Astrocyte (in vitro differentiated cells and primary cell): ENCODE data around the gene TKTL1. TPM values are rescaled to one million over a fixed set of nuclear protein-coding genes. Genes with fewer than 3 reads are reported as not detected.
A peak's percentile ranks its signal among the peaks of the same experiment; 100 is the strongest.

Source experiments
- DNase-seq: peaks from one replicate; pipeline ENCODE4 v3.0.0-alpha.2; 2010; ENCODE audit warnings: low read depth
- FAIRE-seq: peaks from 2 replicates; lab custom pipeline; 2011; peaks lifted over from hg19 to GRCh38; lab: Jason Lieb, UNC
- H2AFZ ChIP-seq: 2 replicates; pipeline ENCODE4 v1.6.0; 2012; ENCODE audit warnings: low read depth, low read length, inconsistent platforms
- H3K27ac ChIP-seq: 2 replicates; pipeline ENCODE4 v1.5.1; 2011; ENCODE audit warnings: low read depth, low read length, inconsistent platforms
- H3K27me3 ChIP-seq: 2 replicates; pipeline ENCODE4 v1.6.0; 2011; ENCODE audit warnings: low read length, inconsistent platforms; ENCODE audit not compliant: insufficient read depth
- H3K36me3 ChIP-seq: 2 replicates; pipeline ENCODE4 v1.5.1; 2011; ENCODE audit warnings: low read length, inconsistent platforms; ENCODE audit not compliant: insufficient read depth
- H3K4me1 ChIP-seq: 2 replicates; pipeline ENCODE4 v1.5.1; 2011; ENCODE audit warnings: low read length, inconsistent platforms; ENCODE audit not compliant: insufficient read depth
- H3K4me2 ChIP-seq: 2 replicates; pipeline ENCODE4 v1.6.0; 2012; ENCODE audit warnings: low read length, inconsistent platforms
- H3K4me3 ChIP-seq: 2 replicates; pipeline ENCODE4 v1.5.1; 2011; ENCODE audit warnings: low read depth, mild to moderate bottlenecking, low read length, inconsistent platforms; ENCODE audit not compliant: insufficient read depth
- H3K79me2 ChIP-seq: 2 replicates; pipeline ENCODE4 v1.6.0; 2012; ENCODE audit warnings: mild to moderate bottlenecking, low read length, inconsistent platforms; ENCODE audit not compliant: insufficient read depth
- H3K9ac ChIP-seq: 2 replicates; pipeline ENCODE4 v1.6.0; 2012; ENCODE audit warnings: mild to moderate bottlenecking, low read length, inconsistent platforms
- H3K9me3 ChIP-seq: 2 replicates; pipeline ENCODE4 v1.5.1; 2012; ENCODE audit warnings: low read depth, mild to moderate bottlenecking, low read length, inconsistent platforms; ENCODE audit not compliant: insufficient read depth
- H4K20me1 ChIP-seq: 2 replicates; pipeline ENCODE4 v1.6.0; 2012; ENCODE audit warnings: low read length, inconsistent platforms; ENCODE audit not compliant: insufficient read depth
- H3K27ac Mint-ChIP-seq: one replicate; pipeline ENCODE4 v1.8.0; 2021; ENCODE audit warnings: mild to moderate bottlenecking, mixed read lengths; ENCODE audit not compliant: unreplicated experiment
- H3K27me3 Mint-ChIP-seq: one replicate; pipeline ENCODE4 v1.8.0; 2021; ENCODE audit warnings: low read depth, mixed read lengths; ENCODE audit not compliant: unreplicated experiment
- H3K36me3 Mint-ChIP-seq: one replicate; pipeline ENCODE4 v1.8.0; 2021; ENCODE audit warnings: low read depth, mixed read lengths; ENCODE audit not compliant: unreplicated experiment
- H3K4me1 Mint-ChIP-seq: one replicate; pipeline ENCODE4 v1.8.0; 2021; ENCODE audit warnings: low read depth, mixed read lengths; ENCODE audit not compliant: unreplicated experiment
- H3K4me3 Mint-ChIP-seq: one replicate; pipeline ENCODE4 v1.8.0; 2021; ENCODE audit warnings: mild to moderate bottlenecking, moderate library complexity, mixed read lengths; ENCODE audit not compliant: unreplicated experiment
- H3K9me3 Mint-ChIP-seq: one replicate; pipeline ENCODE4 v1.8.0; 2021; ENCODE audit warnings: mild to moderate bottlenecking, mixed read lengths; ENCODE audit not compliant: unreplicated experiment
- EZH2 ChIP-seq: IDR thresholded peaks from 2 replicates; pipeline ENCODE4 v1.6.1; 2012; ENCODE audit warnings: mild to moderate bottlenecking, low read length, inconsistent platforms; ENCODE audit not compliant: insufficient read depth
- total RNA-seq: library from RNA; stranded (reverse); gene quantifications from 2 replicates; pipeline ENCODE4 v1.2.1, GENCODE V29; 2021
- TF ChIP-seq, protein P1 (sequence below): IDR thresholded peaks from 2 replicates; pipeline ENCODE4 v1.5.1; 2011; ENCODE audit warnings: low read depth, mild to moderate bottlenecking, inconsistent platforms, low read length, moderate library complexity; ENCODE audit not compliant: insufficient read depth

The TKTL1 gene
- total RNA-seq, 1 donor from 2014 or later: not detected

DNA sequence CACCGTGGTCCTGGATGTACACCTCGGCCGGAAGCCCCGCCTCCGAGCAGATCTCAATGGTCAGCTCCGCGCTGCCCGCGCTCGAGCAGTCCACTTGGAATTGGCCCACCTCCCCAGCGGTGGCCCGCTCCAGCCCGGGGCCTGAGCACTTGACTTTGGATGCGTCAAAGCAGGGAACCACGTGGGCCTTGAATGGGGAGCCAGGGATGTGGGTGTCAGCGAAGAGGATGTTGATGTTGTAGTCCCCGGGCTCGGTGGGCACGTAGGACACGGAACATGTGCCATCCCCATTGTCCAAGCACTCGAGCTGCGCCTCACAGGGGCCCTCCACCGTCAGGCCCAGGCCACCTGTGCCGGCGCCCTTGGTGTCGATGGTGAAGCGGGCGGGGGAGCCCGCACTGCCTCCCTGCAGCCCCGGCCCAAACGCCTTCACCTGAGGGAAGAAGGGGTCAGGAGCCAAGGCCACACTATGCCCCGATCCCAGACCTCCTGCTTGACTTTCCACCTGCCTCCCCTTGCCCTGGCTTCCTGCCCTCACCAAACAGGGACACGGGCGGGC lies 64.6 kb downstream of the TKTL1 start:
- peaks cover 19% of the 10 kb centered on the region for H3K36me3 ChIP-seq
- H3K9ac ChIP-seq: no peak overlapping the region
- DNase-seq: no peak
- H2AFZ ChIP-seq: no peak overlapping the region
- H4K20me1 ChIP-seq: peaks cover 97% of the 10 kb centered on the region
- TF ChIP-seq, protein P1, sequence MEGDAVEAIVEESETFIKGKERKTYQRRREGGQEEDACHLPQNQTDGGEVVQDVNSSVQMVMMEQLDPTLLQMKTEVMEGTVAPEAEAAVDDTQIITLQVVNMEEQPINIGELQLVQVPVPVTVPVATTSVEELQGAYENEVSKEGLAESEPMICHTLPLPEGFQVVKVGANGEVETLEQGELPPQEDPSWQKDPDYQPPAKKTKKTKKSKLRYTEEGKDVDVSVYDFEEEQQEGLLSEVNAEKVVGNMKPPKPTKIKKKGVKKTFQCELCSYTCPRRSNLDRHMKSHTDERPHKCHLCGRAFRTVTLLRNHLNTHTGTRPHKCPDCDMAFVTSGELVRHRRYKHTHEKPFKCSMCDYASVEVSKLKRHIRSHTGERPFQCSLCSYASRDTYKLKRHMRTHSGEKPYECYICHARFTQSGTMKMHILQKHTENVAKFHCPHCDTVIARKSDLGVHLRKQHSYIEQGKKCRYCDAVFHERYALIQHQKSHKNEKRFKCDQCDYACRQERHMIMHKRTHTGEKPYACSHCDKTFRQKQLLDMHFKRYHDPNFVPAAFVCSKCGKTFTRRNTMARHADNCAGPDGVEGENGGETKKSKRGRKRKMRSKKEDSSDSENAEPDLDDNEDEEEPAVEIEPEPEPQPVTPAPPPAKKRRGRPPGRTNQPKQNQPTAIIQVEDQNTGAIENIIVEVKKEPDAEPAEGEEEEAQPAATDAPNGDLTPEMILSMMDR: no peak
- TF ChIP-seq EZH2: no peak
- H3K4me1 Mint-ChIP-seq: peaks cover 9% of the 10 kb centered on the region
- no peak overlapping the region for H3K4me2 ChIP-seq
- FAIRE-seq: no peak
- no peaks in the 10 kb centered on the region for H3K27me3 ChIP-seq
- H3K9me3 Mint-ChIP-seq: no peaks in the 10 kb centered on the region
- no peaks in the 10 kb centered on the region for H3K27me3 Mint-ChIP-seq
- H3K4me3 ChIP-seq: no peak overlapping the region
- H3K79me2 ChIP-seq: peaks cover 91% of the 10 kb centered on the region
- H3K27ac ChIP-seq: no peak overlapping the region
- peaks cover 4% of the 10 kb centered on the region for H3K36me3 Mint-ChIP-seq
- peak overlapping the region; percentile 66 for H3K4me3 Mint-ChIP-seq
- peaks cover 5% of the 10 kb centered on the region for H3K4me1 ChIP-seq
- H3K9me3 ChIP-seq: no peaks in the 10 kb centered on the region
- H3K27ac Mint-ChIP-seq: no peak overlapping the region

DNA sequence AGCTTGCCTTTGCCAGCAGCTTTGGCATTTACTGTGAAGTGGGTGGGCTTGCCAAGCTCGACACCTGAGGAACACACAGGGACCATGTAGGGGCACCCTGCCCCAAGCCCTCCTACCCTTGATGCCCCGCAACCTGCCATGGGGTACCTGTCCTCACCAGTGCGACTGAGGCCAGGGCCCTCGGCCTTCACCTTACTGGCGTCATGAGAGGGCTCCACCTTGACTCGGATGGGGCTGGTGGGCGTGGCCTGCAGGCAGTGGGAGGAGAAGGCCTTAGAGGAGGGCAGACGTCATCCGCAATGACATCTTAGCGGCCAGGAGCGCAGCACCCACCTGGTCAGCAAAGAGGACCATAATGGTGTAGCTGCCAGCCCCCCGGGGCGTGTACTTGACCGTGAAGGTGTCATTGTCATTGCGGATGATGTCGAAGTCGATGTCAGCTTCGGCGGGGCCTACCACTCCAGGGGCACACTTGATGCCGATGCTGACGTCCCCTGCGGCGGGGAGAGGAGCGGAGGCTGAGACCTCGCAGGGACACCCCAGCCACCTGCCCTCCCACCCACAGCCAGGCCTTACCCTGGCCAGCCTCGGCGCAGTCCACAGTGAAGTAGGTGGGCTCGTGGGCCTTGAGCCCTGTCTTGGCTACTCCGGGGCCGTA lies 66.6 kb downstream of the TKTL1 start:
- FAIRE-seq (peak; percentile 47), DNase-seq (no peak)
- no peak overlapping the region for H3K27ac ChIP-seq
- H4K20me1 ChIP-seq: peaks cover 97% of the 10 kb centered on the region
- H3K4me3 ChIP-seq: no peak overlapping the region
- no peaks in the 10 kb centered on the region for H3K27me3 ChIP-seq
- peaks cover 94% of the 10 kb centered on the region for H3K79me2 ChIP-seq
- H3K4me3 Mint-ChIP-seq: no peak overlapping the region
- H3K36me3 ChIP-seq: peaks cover 23% of the 10 kb centered on the region
- no peaks in the 10 kb centered on the region for H3K9me3 ChIP-seq
- H2AFZ ChIP-seq: no peak overlapping the region
- H3K4me2 ChIP-seq: peak overlapping the region; percentile 8
- no peaks in the 10 kb centered on the region for H3K9me3 Mint-ChIP-seq
- H3K36me3 Mint-ChIP-seq: peaks cover 4% of the 10 kb centered on the region
- TF ChIP-seq, protein P1: no peak
- TF ChIP-seq EZH2: no peak
- H3K9ac ChIP-seq: no peak overlapping the region
- H3K27me3 Mint-ChIP-seq: no peaks in the 10 kb centered on the region
- H3K27ac Mint-ChIP-seq: no peak overlapping the region
- peaks cover 14% of the 10 kb centered on the region for H3K4me1 ChIP-seq
- H3K4me1 Mint-ChIP-seq: peaks cover 9% of the 10 kb centered on the region
